SK-N-SH (cell line): ENCODE data around the gene KIT.

Source experiments
- CHD2 ChIP-seq: fragments of 150-350 bp; IDR thresholded peaks from 2 replicates; pipeline ENCODE4 v1.6.1; 2018; ENCODE audit warnings: low read length; ENCODE audit not compliant: partially characterized antibody
- CTCF ChIP-seq: fragments of 200-600 bp; sonication (generic); IDR thresholded peaks from 2 replicates; pipeline ENCODE4 v1.6.1; 2017; ENCODE audit warnings: antibody characterized with exemption, mild to moderate bottlenecking, moderate library complexity
- MAX ChIP-seq: IDR thresholded peaks from 2 replicates; pipeline ENCODE4 v1.4.0; 2012; ENCODE audit warnings: low read depth
- POLR2AphosphoS5 ChIP-seq: IDR thresholded peaks from 2 replicates; pipeline ENCODE4 v1.6.1; 2012; ENCODE audit warnings: low read depth, low read length
- REST ChIP-seq: IDR thresholded peaks from 2 replicates; pipeline ENCODE4 v1.6.1; 2012; ENCODE audit warnings: mild to moderate bottlenecking, low read depth, low read length, moderate library complexity
- SMC3 ChIP-seq: IDR thresholded peaks from 2 replicates; pipeline ENCODE4 v1.6.1; 2012; ENCODE audit warnings: low read depth, low read length, improper control_type of control experiment
- TCF12 ChIP-seq: IDR thresholded peaks from 2 replicates; pipeline ENCODE4 v1.4.0; 2012
- USF2 ChIP-seq: fragments of 150-350 bp; IDR thresholded peaks from 2 replicates; pipeline ENCODE4 v1.6.1; 2017; ENCODE audit warnings: antibody characterized with exemption, low read length, low read depth, borderline replicate concordance
- ZBTB33 ChIP-seq: IDR thresholded peaks from 2 replicates; pipeline ENCODE4 v1.4.0; 2012; ENCODE audit warnings: low read depth, borderline replicate concordance

DNA sequence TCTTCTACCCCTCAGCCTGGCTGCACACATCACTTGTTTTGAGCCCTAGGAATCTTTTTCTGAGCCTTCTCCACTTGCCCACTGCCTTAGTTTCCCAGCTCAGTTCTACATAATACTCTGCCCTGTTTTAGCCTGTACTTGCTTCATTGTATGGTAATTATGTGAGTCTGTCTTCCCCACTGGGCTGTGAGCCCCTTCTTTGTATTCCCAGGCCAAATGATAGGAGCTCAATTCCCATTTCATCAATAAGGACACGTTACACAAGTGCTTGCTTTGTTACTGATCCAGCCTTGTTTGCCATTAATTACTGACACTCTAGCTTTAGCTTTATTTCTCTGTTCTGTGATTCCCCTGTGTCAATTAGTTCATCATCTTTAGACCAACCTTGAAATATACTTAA, 28.1 kb downstream of the KIT start:
- no peak for TF ChIP-seq MAX
- no peak for TF ChIP-seq CTCF
- TF ChIP-seq SMC3, result no peak
- TF ChIP-seq USF2, result no peak
- no peak for TF ChIP-seq ZBTB33
- no peak for TF ChIP-seq CHD2
- TF ChIP-seq POLR2AphosphoS5, result no peak
- TF ChIP-seq TCF12, result no peak
- no peak for TF ChIP-seq REST
